Activated CD4-positive, alpha-beta T cell treated with anti-CD3 and anti-CD28 coated beads for 48 hours (primary cell): Measurements from ENCODE around the gene TCOF1.
A peak's percentile ranks its signal among the peaks of the same experiment; 100 is the strongest.

Experiments
- DNase-seq: peaks from one replicate; pipeline ENCODE4 v3.0.0-alpha.2; 2020

Gene TCOF1

GRCh38 chr5:150353032-150353675 is 4.3 kb upstream of the TCOF1 start:
- no peak for DNase-seq

GRCh38 chr5:150355791-150356190 is 1.7 kb upstream of the TCOF1 start:
- DNase-seq: no peak

GRCh38 chr5:150356575-150357294 is 762 bp upstream of the TCOF1 start:
- DNase-seq: no peak

- peak; percentile 21 for DNase-seq
Measured at GRCh38 chr5:150358261-150359095, 981 bp downstream of the TCOF1 start.

GRCh38 chr5:150361301-150361700 is 3.8 kb downstream of the TCOF1 start:
- no peak for DNase-seq

GRCh38 chr5:150363185-150363584 is 5.7 kb downstream of the TCOF1 start:
- no peak for DNase-seq

GRCh38 chr5:150364004-150364403 is 6.5 kb downstream of the TCOF1 start:
- DNase-seq: no peak

- no peak for DNase-seq
Measured at GRCh38 chr5:150368526-150368925, 11.0 kb downstream of the TCOF1 start.

GRCh38 chr5:150372639-150373038 is 15.1 kb downstream of the TCOF1 start:
- DNase-seq: no peak

- DNase-seq: no peak
Measured at GRCh38 chr5:150374651-150375050, 17.2 kb downstream of the TCOF1 start.

GRCh38 chr5:150376799-150377771 is 19.6 kb downstream of the TCOF1 start:
- DNase-seq: no peak

GRCh38 chr5:150377964-150378694 is 20.6 kb downstream of the TCOF1 start:
- DNase-seq: no peak

GRCh38 chr5:150384701-150385100 is 27.2 kb downstream of the TCOF1 start:
- no peak for DNase-seq

- DNase-seq: no peak
Measured at GRCh38 chr5:150386024-150386855, 28.7 kb downstream of the TCOF1 start.

- DNase-seq: peak; percentile 13
Measured at GRCh38 chr5:150389531-150390266, 32.2 kb downstream of the TCOF1 start.

GRCh38 chr5:150391064-150391834 is 33.8 kb downstream of the TCOF1 start:
- no peak for DNase-seq

GRCh38 chr5:150391986-150392385 is 34.5 kb downstream of the TCOF1 start:
- no peak for DNase-seq

GRCh38 chr5:150392680-150393079 is 35.2 kb downstream of the TCOF1 start:
- no peak for DNase-seq

GRCh38 chr5:150393096-150393645 is 35.7 kb downstream of the TCOF1 start:
- DNase-seq: no peak
